Natural killer cell treated with Interleukin-12 subunit alpha and Interleukin-12 subunit beta and Interleukin-15 and Interleukin-18, amount 100 ng/mL, for 72 hours (primary cell): ENCODE measurements around the gene ELOB. TPM values are rescaled to one million over a fixed set of nuclear protein-coding genes. Genes with fewer than 3 reads are reported as not detected.

Source experiments
- ATAC-seq, 2 donors: fragments of 150-1000 bp; cut with Tn5 transposase in 1 of 2; sonication (Bioruptor Pico), chemical (Tn5 transposase) in 1 of 2; 2 replicates each; pipeline ENCODE4 v1.10.0; 2021
- DNase-seq: peaks from one replicate; pipeline ENCODE4 v3.0.0; 2022; ENCODE audit warnings: low spot score
- H3K27ac Mint-ChIP-seq, 2 donors: 1 replicate in 1 of 2; 2 replicates in 1 of 2; pipeline ENCODE4 v1.8.0; 2022; ENCODE audit warnings: mixed read lengths in 2 of 2, mild to moderate bottlenecking in 1 of 2, moderate library complexity in 1 of 2
- H3K27me3 Mint-ChIP-seq, 2 donors: 1 replicate in 1 of 2; 2 replicates in 1 of 2; pipeline ENCODE4 v1.8.0; 2022; ENCODE audit warnings: mixed read lengths in 2 of 2
- H3K36me3 Mint-ChIP-seq: one replicate; pipeline ENCODE4 v1.8.0; 2022; ENCODE audit warnings: mixed read lengths
- H3K4me1 Mint-ChIP-seq, 2 donors: 1 replicate in 1 of 2; 2 replicates in 1 of 2; pipeline ENCODE4 v1.8.0; 2022; ENCODE audit warnings: low read depth in 2 of 2, mixed read lengths in 2 of 2, mild to moderate bottlenecking in 1 of 2
- H3K4me3 Mint-ChIP-seq: one replicate; pipeline ENCODE4 v1.8.0; 2022; ENCODE audit warnings: mixed read lengths
- H3K9me3 Mint-ChIP-seq: 2 replicates; pipeline ENCODE4 v1.8.0; 2022; ENCODE audit warnings: mixed read lengths
- total RNA-seq, 2 donors: library from RNA; stranded (reverse); gene quantifications; one replicate each; pipeline ENCODE4 v1.2.3, GENCODE V29; 2022

ELOB gene
- total RNA-seq, 2 donors from 2014 or later: 196 to 201 TPM

DNA sequence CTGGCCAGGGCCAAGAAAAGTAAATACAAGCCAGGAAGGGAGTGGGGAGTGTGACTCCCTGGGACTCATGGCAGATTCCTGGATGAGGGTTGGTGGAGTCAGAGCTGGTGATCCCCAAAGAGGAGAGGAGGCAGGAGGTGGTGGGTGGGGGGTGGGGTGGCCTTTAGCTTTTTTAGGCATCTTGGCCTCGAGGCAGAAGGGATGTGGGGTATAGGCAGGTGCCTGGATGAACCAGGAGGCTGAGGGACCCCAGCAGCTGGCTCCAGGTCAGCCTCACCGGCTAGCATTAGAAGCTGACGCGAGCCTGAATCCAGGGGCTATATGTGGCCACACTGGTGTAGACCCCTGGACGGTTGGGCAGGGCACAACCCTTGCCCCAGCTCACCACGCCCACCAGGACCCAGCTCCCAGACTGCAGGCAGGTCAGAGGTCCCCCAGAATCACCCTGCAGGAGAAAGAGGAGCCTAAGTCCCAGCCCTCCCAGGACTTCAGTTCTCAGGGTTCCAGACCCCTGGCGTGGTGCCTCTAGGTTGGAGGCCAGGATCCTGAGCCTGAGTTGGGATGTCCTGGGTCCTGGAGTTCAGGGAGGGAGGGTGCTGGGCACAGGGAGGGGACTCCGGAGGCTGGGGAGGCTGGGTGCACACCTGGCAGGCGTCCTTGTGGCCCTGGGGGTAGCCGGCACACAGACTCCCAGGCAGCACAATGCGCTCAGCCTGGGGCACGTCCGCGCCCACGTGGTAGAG is 7.4 kb upstream of the ELOB start:
- H3K9me3 Mint-ChIP-seq: no peaks in the 10 kb centered on the region
- H3K4me3 Mint-ChIP-seq: peak overlapping the region; percentile 80
- H3K4me1 Mint-ChIP-seq: peaks cover 5 to 14% of the 10 kb centered on the region in 2 donors
- peaks cover 0 to 3% of the 10 kb centered on the region in 2 donors for H3K27me3 Mint-ChIP-seq
- no peaks in the 10 kb centered on the region for H3K36me3 Mint-ChIP-seq
- H3K27ac Mint-ChIP-seq: no peak overlapping the region
- DNase-seq: no peak
- ATAC-seq: peak in 1 of 2 donors; percentile 3

- peaks cover 6 to 14% of the 10 kb centered on the region in 2 donors for H3K4me1 Mint-ChIP-seq
- no peak for DNase-seq
- no peaks in the 10 kb centered on the region for H3K9me3 Mint-ChIP-seq
- H3K27me3 Mint-ChIP-seq: peaks cover 0 to 3% of the 10 kb centered on the region in 2 donors
- no peak for ATAC-seq
- no peak overlapping the region for H3K4me3 Mint-ChIP-seq
- H3K27ac Mint-ChIP-seq: no peak overlapping the region
- H3K36me3 Mint-ChIP-seq: no peaks in the 10 kb centered on the region
Observed at GRCh38 chr16:2783581-2784357, 6.7 kb upstream of the ELOB start.

DNA sequence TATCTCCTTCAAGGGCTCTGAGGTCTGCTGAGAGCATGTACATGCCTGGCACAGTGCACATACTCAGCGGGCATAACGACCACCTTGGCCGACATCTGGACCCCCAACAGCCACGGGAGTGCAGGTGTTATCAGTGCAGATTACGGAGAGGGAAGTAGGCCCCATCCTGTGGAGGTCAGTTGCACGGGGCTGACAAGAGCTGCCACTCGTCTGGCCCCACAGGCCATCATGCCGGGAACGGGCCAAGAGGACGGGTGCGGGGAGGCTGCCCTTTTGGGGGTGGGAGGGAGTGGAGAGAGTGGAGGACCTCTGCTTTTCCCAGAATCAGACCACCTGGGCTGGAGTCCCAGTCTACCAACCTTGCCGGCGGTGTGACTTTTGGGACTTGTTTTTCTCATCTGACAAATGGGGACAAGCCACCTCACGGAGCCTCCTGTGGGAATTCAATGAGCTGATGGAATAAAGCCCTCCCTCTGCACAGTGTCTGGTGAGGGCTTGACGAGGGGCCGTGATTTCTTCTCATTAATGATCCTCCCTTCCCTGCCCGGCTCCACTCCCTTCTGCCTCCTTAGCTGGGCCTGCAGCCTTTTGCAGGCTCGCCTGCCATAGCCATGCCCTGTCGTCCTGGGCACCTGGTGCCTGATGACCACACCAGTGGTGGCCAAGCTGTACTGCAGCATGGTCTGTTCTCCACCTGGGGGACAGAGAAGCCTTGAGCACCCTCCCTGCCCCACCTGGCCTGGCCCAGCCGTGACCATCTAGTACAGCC is 5.7 kb upstream of the ELOB start:
- peaks cover 0 to 3% of the 10 kb centered on the region in 2 donors for H3K27me3 Mint-ChIP-seq
- H3K4me3 Mint-ChIP-seq: no peak overlapping the region
- H3K9me3 Mint-ChIP-seq: no peaks in the 10 kb centered on the region
- no peak for DNase-seq
- peaks cover 13 to 22% of the 10 kb centered on the region in 2 donors for H3K4me1 Mint-ChIP-seq
- no peak for ATAC-seq
- no peak overlapping the region for H3K27ac Mint-ChIP-seq
- no peaks in the 10 kb centered on the region for H3K36me3 Mint-ChIP-seq

DNA sequence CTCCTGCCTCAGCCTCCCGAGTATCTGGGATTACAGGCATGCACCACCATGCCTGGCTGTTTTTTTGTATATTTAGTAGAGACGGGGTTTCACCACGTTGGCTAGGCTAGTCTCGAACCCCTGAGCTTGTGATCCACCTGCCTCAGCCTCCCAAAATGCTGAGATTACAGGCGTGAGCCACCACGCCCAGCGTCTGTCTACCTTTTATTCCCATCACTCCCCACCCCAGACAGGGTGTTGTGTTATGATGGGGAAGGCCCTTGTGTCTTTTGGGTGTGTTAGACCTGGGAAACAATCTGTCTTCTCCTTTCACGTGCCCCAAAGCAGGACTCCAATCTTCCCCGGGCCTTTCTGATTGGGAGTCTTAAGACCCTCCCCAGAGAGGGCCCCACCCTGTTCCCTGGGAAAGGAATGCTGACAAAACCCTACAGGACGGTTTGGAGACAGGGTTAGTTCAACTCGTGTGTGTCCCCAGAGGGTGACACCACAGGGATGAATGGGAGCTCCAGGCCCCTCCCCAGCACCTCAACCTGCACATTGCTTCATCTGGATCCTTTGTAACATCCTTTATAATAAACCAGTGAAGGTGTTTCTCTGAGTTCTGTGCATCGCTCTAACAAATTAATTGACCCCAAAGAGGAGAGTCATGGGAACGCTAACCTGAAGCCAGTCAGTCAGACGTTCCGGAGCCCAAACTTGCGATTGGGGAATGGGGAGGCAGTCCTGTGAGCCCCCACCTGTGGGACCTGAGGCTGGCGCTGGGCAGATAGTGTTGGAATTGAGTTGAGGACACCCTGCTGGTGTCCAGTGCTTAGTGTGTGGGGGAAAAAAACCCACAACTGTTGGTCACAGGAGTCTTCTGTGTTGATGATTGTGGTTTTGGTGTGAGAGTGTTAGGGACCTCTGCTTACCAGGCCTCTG is 3.2 kb upstream of the ELOB start:
- Mint-ChIP-seq H3K27ac (peak overlapping the region; percentile 53 to 80), H3K4me1 (peaks cover 17 to 26% of the 10 kb centered on the region in 2 donors), H3K36me3 (no peaks in the 10 kb centered on the region), H3K9me3 (no peaks in the 10 kb centered on the region), H3K27me3 (no peaks in the 10 kb centered on the region), H3K4me3 (peak overlapping the region; percentile 30)
- no peak for ATAC-seq
- no peak for DNase-seq

DNA sequence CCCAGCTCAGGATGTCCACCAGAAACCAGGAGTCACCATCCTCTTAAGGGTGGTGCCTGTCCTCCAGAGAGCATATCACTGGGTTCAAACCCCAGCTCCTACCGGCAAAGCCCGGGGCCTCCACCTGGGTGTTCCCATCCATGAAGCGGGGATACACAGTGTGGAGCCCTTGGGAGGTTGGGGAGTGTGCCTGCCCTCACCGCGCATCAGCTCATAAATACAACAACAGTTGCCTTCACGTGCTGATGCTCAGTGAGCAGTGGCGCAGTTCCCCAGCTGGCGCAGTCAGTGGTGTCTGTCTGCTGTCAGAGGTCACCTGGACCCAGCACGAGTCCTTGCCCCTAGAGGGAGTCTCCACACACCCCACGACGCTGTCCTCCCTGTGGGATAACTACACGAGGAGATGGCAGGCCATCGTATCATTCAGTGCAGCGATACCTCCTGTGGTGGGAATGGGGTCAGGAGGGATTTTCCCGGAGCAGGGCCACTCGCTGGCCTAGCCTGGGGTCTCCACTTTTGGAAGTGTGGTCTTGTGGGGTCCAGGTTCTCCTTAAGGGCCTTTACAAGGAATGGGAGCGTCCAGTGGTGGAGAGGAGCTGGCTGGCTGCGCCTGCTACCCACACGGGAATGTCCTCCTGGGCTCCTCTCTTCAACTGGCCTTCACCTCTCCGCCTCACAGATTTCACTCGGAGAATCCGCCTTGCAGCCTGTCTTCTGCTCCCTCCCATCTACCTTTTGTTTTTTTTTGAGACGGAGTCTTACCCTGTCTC is 2.3 kb upstream of the ELOB start:
- H3K36me3 Mint-ChIP-seq: no peaks in the 10 kb centered on the region
- H3K27ac Mint-ChIP-seq: peak overlapping the region; percentile 93 to 94
- no peaks in the 10 kb centered on the region for H3K27me3 Mint-ChIP-seq
- DNase-seq (no peak), ATAC-seq (no peak)
- H3K9me3 Mint-ChIP-seq: no peaks in the 10 kb centered on the region
- peaks cover 17 to 23% of the 10 kb centered on the region in 2 donors for H3K4me1 Mint-ChIP-seq
- H3K4me3 Mint-ChIP-seq: peak overlapping the region; percentile 30

DNA sequence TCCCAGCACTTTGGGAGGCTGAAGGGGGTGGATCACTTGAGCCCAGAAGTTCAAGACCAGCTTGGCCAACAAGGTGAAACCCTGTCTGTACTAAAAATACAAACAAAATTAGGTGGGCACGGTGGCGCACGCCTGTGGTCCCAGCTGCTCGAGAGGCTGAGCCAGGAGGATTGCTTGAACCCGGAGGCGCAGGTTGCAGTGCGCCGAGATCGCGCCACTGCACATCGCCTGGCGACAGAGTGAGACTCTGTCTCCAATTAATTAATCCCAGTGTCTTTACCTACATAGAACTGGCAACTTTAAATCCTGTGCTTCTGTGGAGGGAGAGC is 1.5 kb upstream of the ELOB start:
- peak overlapping the region; percentile 91 for H3K4me3 Mint-ChIP-seq
- DNase-seq: no peak
- no peaks in the 10 kb centered on the region for H3K36me3 Mint-ChIP-seq
- peaks cover 17 to 23% of the 10 kb centered on the region in 2 donors for H3K4me1 Mint-ChIP-seq
- H3K27ac Mint-ChIP-seq: peak overlapping the region; percentile 93 to 94
- H3K27me3 Mint-ChIP-seq: no peaks in the 10 kb centered on the region
- ATAC-seq: no peak
- no peaks in the 10 kb centered on the region for H3K9me3 Mint-ChIP-seq

GRCh38 chr16:2777903-2778629 is 986 bp upstream of the ELOB start:
- ATAC-seq: peak in 1 of 2 donors; percentile 31

GRCh38 chr16:2776500-2777139 is 460 bp downstream of the ELOB start:
- H3K4me1 Mint-ChIP-seq: peaks cover 27 to 34% of the 10 kb centered on the region in 2 donors
- peak overlapping the region; percentile 91 for H3K4me3 Mint-ChIP-seq
- DNase-seq (no peak), ATAC-seq (peak; percentile 65 to 71)
- no peaks in the 10 kb centered on the region for H3K9me3 Mint-ChIP-seq
- peaks cover 8% of the 10 kb centered on the region for H3K36me3 Mint-ChIP-seq
- H3K27me3 Mint-ChIP-seq: no peaks in the 10 kb centered on the region
- H3K27ac Mint-ChIP-seq: peak overlapping the region; percentile 93 to 94

More at GRCh38 chr16:2777903-2778629, 986 bp upstream of the ELOB start:
- H3K27ac Mint-ChIP-seq: peak overlapping the region; percentile 93 to 94
- DNase-seq: no peak
- no peaks in the 10 kb centered on the region for H3K27me3 Mint-ChIP-seq
- H3K4me1 Mint-ChIP-seq: peaks cover 17 to 24% of the 10 kb centered on the region in 2 donors
- no peaks in the 10 kb centered on the region for H3K36me3 Mint-ChIP-seq
- no peaks in the 10 kb centered on the region for H3K9me3 Mint-ChIP-seq
- H3K4me3 Mint-ChIP-seq: peak overlapping the region; percentile 91

DNA sequence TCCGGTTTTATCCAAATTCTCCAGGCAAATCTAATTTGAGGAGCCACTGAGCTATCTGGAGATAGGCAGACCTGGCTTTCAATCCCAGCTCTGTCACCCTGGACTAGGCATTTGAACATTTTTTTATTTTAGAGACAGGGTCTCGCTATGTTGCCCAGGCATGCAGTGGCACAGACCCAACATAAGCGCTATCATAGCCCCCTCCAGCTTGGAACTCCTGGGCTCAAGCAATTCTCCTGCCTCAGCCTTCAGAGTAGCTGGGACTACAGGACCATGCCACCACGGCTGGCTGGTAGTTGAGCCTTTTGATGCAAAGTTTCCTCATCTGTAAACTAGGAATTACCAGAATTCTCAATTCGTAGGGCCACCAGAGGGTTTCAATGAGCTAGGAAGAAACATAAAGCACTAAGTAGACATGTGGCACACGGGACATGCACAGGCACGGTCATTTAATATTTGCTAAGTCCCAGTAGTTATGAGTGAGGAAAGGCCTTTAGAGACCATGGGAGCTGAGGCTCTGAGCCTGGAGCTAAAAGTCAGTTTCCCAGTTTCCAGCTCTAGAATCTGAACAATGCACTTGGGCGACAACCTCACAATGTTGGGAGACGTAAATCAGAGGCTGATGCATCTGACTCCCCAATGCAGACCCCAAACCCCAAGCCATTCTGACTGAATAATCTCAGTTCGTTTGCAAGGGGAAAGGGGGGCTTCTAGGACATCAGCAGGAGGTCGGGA is 1.1 kb downstream of the ELOB start:
- Mint-ChIP-seq H3K27ac (peak overlapping the region; percentile 86 to 92), H3K9me3 (no peaks in the 10 kb centered on the region), H3K27me3 (no peaks in the 10 kb centered on the region), H3K4me3 (peak overlapping the region; percentile 91), H3K4me1 (peaks cover 27 to 34% of the 10 kb centered on the region in 2 donors), H3K36me3 (peaks cover 8% of the 10 kb centered on the region)
- DNase-seq: no peak
- ATAC-seq: no peak

DNA sequence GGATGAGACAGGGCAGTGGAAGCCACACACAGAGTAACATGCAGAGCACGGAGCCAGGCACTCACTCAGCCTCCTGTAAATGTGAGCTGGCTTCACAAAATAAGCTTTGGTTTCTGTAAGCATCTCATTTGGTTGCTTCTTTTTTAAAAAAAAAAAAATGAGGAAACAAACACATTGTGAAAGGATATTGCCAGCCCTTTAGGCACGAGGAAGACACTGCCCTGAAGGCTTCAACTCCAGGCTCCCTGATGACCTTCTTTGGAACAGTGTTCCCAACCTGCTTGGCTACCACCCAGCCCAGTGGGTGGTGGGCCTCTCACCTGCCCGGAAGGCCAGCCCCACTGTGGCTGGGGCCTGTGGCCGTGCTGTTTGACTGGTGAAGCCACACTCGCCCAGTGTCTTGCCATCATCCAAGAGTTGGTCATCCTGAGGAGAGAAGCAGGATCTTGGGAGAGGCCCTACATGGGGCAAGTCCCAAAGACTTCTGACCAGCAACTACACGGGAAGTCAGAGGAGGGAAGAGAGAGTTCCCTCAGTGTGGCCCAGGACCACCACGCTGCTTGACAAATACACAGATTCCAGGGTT is 1.9 kb downstream of the ELOB start:
- Mint-ChIP-seq H3K4me3 (peak overlapping the region; percentile 91), H3K27me3 (no peaks in the 10 kb centered on the region), H3K4me1 (peaks cover 27 to 28% of the 10 kb centered on the region in 2 donors), H3K36me3 (peaks cover 8% of the 10 kb centered on the region), H3K27ac (peak overlapping the region; percentile 27 to 86), H3K9me3 (no peaks in the 10 kb centered on the region)
- DNase-seq (no peak), ATAC-seq (no peak)
